ENCODE measurements around the gene LSM8. TPM values are rescaled to one million over a fixed set of nuclear protein-coding genes. Genes with fewer than 3 reads are reported as not detected.

LSM8 gene
- total and polyA plus RNA-seq, 4 donors = 25.9 to 31.3 (median 28.4) TPM

- no peak overlapping the region for H3K4me3 ChIP-seq (ENCODE audit: low read length in 2 of 2)
- no peak for ATAC-seq (ENCODE audit: low FRiP score)
- no peaks in the 10 kb centered on the region for H3K36me3 ChIP-seq (ENCODE audit: control insufficient read depth in 1 of 2, insufficient read depth in 2 of 2, low read length in 1 of 2)
- no peaks in the 10 kb centered on the region for H3K27me3 ChIP-seq (ENCODE audit: control insufficient read depth in 1 of 2, insufficient read depth in 2 of 2, low read length in 1 of 2)
- no peaks in the 10 kb centered on the region for H3K9me3 ChIP-seq (ENCODE audit: control insufficient read depth, low read length)
- WGBS, 2 donors = 28 to 33% methylated on average over 4 of the region's 4 CpGs
- H3K4me1 ChIP-seq (ENCODE audit: control insufficient read depth in 1 of 2, insufficient read depth in 2 of 2, low read length in 2 of 2) = no peaks in the 10 kb centered on the region
- no peak for DNase-seq
- no peak overlapping the region for H3K27ac ChIP-seq (ENCODE audit: low read depth in 1 of 2, low read length in 2 of 2)
- intact Hi-C loops (cut with DNase I) = no loop called here
Measured at GRCh38 chr7:118153551-118154177, 30.3 kb upstream of the LSM8 start.

DNA sequence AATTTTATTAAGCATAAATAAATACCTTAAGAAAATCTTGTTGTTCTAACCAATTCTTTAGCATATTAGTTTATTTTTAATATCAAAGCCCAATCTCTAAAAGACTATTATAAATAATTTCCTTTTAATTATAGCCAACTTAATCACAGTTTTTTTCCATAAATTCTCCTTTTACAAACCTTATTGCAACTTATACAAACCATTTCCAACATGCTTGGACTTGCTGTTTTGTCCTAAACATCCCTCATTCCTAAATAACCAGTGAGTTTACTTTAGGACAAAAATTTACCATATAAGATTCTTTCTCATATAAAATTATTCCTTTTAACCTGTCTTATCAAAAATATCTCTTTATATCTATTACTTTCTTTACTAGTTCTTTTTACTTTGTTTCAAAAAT, 25.2 kb upstream of the LSM8 start:
- H3K36me3 ChIP-seq (ENCODE audit: control insufficient read depth in 1 of 2, insufficient read depth in 2 of 2, low read length in 1 of 2) = no peaks in the 10 kb centered on the region
- H3K4me1 ChIP-seq (ENCODE audit: control insufficient read depth in 1 of 2, insufficient read depth in 2 of 2, low read length in 2 of 2) = no peaks in the 10 kb centered on the region
- no peaks in the 10 kb centered on the region for H3K27me3 ChIP-seq (ENCODE audit: control insufficient read depth in 1 of 2, insufficient read depth in 2 of 2, low read length in 1 of 2)
- no peak overlapping the region for H3K4me3 ChIP-seq (ENCODE audit: low read length in 2 of 2)
- DNase-seq (no peak), ATAC-seq (ENCODE audit: low FRiP score) (no peak)
- H3K9me3 ChIP-seq (ENCODE audit: control insufficient read depth, low read length) = no peaks in the 10 kb centered on the region
- intact Hi-C loops (cut with DNase I) = no loop called here
- no peak overlapping the region for H3K27ac ChIP-seq (ENCODE audit: low read depth in 1 of 2, low read length in 2 of 2)

- ATAC-seq (ENCODE audit: low FRiP score) = no peak
- H3K27me3 ChIP-seq (ENCODE audit: control insufficient read depth in 1 of 2, insufficient read depth in 2 of 2, low read length in 1 of 2) = no peaks in the 10 kb centered on the region
- H3K4me3 ChIP-seq (ENCODE audit: low read length in 2 of 2) = no peak overlapping the region
- DNase-seq = no peak
- H3K27ac ChIP-seq (ENCODE audit: low read depth in 1 of 2, low read length in 2 of 2) = no peak overlapping the region
- H3K9me3 ChIP-seq (ENCODE audit: control insufficient read depth, low read length) = no peaks in the 10 kb centered on the region
- H3K4me1 ChIP-seq (ENCODE audit: control insufficient read depth in 1 of 2, insufficient read depth in 2 of 2, low read length in 2 of 2) = no peaks in the 10 kb centered on the region
- WGBS, 2 donors = 64 to 65% methylated on average over 4 of the region's 4 CpGs
- intact Hi-C loops (cut with DNase I) = no loop called here
- no peaks in the 10 kb centered on the region for H3K36me3 ChIP-seq (ENCODE audit: control insufficient read depth in 1 of 2, insufficient read depth in 2 of 2, low read length in 1 of 2)
Measured at GRCh38 chr7:118169146-118169545, 14.8 kb upstream of the LSM8 start.

- H3K27ac ChIP-seq (ENCODE audit: low read depth in 1 of 2, low read length in 2 of 2) = no peak overlapping the region
- DNase-seq (no peak), ATAC-seq (ENCODE audit: low FRiP score) (no peak)
- intact Hi-C loops (cut with DNase I) = loop anchor here in 1 of 2 donors (10.0 kb wide), 1 partner anchor 301 kb away; the partner anchor contains the start of gene CTTNBP2
- H3K27me3 ChIP-seq (ENCODE audit: control insufficient read depth in 1 of 2, insufficient read depth in 2 of 2, low read length in 1 of 2) = no peaks in the 10 kb centered on the region
- 62 to 66% methylated on average over 2 of the region's 2 CpGs for WGBS, 2 donors
- H3K36me3 ChIP-seq (ENCODE audit: control insufficient read depth in 1 of 2, insufficient read depth in 2 of 2, low read length in 1 of 2) = no peaks in the 10 kb centered on the region
- no peaks in the 10 kb centered on the region for H3K4me1 ChIP-seq (ENCODE audit: control insufficient read depth in 1 of 2, insufficient read depth in 2 of 2, low read length in 2 of 2)
- H3K4me3 ChIP-seq (ENCODE audit: low read length in 2 of 2) = no peak overlapping the region
- no peaks in the 10 kb centered on the region for H3K9me3 ChIP-seq (ENCODE audit: control insufficient read depth, low read length)
Measured at GRCh38 chr7:118175740-118176139, 8.2 kb upstream of the LSM8 start.

DNA sequence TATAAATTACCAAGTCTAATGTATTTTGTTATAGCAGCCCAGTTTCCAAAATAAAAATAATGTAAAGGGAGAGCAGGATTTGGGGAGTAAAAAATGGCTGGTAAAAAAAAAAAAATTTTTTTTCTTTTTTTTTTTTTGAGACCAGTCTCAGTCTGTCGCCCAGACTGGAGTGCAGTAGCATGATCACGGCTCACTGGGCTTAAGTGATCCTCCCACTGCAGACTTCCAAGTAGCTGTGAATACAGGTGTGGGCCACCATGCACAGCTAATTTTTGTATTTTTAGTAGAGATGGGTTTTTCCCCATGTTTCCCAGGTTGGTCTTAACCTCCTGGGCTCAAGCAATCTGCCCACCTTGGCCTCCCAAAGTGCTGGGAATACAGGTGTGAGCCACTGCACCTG, 4.8 kb upstream of the LSM8 start:
- Histone ChIP-seq H3K9me3 (ENCODE audit: control insufficient read depth, low read length) (no peaks in the 10 kb centered on the region), H3K27ac (ENCODE audit: low read depth in 1 of 2, low read length in 2 of 2) (no peak overlapping the region), H3K27me3 (ENCODE audit: control insufficient read depth in 1 of 2, insufficient read depth in 2 of 2, low read length in 1 of 2) (no peaks in the 10 kb centered on the region), H3K36me3 (ENCODE audit: control insufficient read depth in 1 of 2, insufficient read depth in 2 of 2, low read length in 1 of 2) (no peaks in the 10 kb centered on the region), H3K4me3 (ENCODE audit: low read length in 2 of 2) (no peak overlapping the region), H3K4me1 (ENCODE audit: control insufficient read depth in 1 of 2, insufficient read depth in 2 of 2, low read length in 2 of 2) (no peaks in the 10 kb centered on the region)
- ATAC-seq (ENCODE audit: low FRiP score) (no peak), DNase-seq (no peak)
- intact Hi-C loops (cut with DNase I) = loop anchor here in 1 of 2 donors (10.0 kb wide), 1 partner anchor 304 kb away; the partner anchor contains the start of gene CTTNBP2
- WGBS, 2 donors = 90 to 96% methylated on average over 2 of the region's 2 CpGs

GRCh38 chr7:118182593-118183427, 1.2 kb upstream of the LSM8 start:
- H3K9me3 ChIP-seq (ENCODE audit: control insufficient read depth, low read length) = no peaks in the 10 kb centered on the region
- 64 to 65% methylated on average over 13 of the region's 13 CpGs for WGBS, 2 donors
- ATAC-seq (ENCODE audit: low FRiP score) (no peak), DNase-seq (no peak)
- H3K36me3 ChIP-seq (ENCODE audit: control insufficient read depth in 1 of 2, insufficient read depth in 2 of 2, low read length in 1 of 2) = no peaks in the 10 kb centered on the region
- peak overlapping the region; percentile 71 to 100 for H3K4me3 ChIP-seq (ENCODE audit: low read length in 2 of 2)
- no peaks in the 10 kb centered on the region for H3K27me3 ChIP-seq (ENCODE audit: control insufficient read depth in 1 of 2, insufficient read depth in 2 of 2, low read length in 1 of 2)
- no peaks in the 10 kb centered on the region for H3K4me1 ChIP-seq (ENCODE audit: control insufficient read depth in 1 of 2, insufficient read depth in 2 of 2, low read length in 2 of 2)
- intact Hi-C loops (cut with DNase I) = no loop called here
- H3K27ac ChIP-seq (ENCODE audit: low read depth in 1 of 2, low read length in 2 of 2) = peak overlapping the region; percentile 93 to 97

DNA sequence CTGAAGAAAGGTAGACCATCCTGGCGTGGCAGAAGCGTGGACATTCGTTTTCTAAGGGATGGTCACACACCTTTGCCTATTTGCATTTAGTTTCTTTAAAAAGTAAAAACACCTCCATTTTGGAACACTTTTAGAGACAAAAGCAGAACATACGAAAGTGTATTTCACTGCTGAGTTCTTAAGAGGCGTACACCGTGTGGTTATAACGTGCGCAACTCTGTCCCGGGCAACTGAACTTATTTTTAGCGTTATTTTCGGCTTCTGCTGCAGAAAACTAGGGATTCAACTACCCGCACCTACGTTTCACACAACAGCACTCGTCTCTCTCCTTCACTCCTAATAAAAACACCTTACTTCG, 557 bp upstream of the LSM8 start:
- Histone ChIP-seq H3K27me3 (ENCODE audit: control insufficient read depth in 1 of 2, insufficient read depth in 2 of 2, low read length in 1 of 2) (no peaks in the 10 kb centered on the region), H3K4me3 (ENCODE audit: low read length in 2 of 2) (peak overlapping the region; percentile 71 to 100), H3K27ac (ENCODE audit: low read depth in 1 of 2, low read length in 2 of 2) (peak overlapping the region; percentile 93 to 97), H3K9me3 (ENCODE audit: control insufficient read depth, low read length) (no peaks in the 10 kb centered on the region), H3K36me3 (ENCODE audit: control insufficient read depth in 1 of 2, insufficient read depth in 2 of 2, low read length in 1 of 2) (no peaks in the 10 kb centered on the region), H3K4me1 (ENCODE audit: control insufficient read depth in 1 of 2, insufficient read depth in 2 of 2, low read length in 2 of 2) (no peaks in the 10 kb centered on the region)
- ATAC-seq (ENCODE audit: low FRiP score) (peak; percentile 28), DNase-seq (no peak)
- intact Hi-C loops (cut with DNase I) = no loop called here
- WGBS, 2 donors = 0 to 1% methylated on average over 15 of the region's 15 CpGs

DNA sequence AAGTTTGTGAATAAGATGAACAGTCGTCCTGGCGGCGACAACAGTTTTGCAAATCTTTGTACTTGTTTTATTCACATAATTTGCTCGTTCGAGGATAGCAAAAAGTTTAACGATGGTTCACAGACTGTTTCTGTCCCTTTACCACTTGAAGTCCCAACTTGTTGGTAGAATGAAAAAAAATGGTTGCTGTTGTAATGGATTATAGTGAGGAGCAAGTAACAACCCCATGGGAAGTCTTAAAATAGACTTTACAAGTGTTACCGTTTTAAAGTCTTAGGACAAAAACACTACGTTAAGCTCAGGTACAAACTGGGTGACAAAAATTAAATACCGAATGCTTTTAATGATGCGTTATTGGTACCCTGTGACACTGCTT, 589 bp downstream of the LSM8 start:
- intact Hi-C loops (cut with DNase I) = no loop called here
- peak overlapping the region; percentile 71 to 100 for H3K4me3 ChIP-seq (ENCODE audit: low read length in 2 of 2)
- no peaks in the 10 kb centered on the region for H3K4me1 ChIP-seq (ENCODE audit: control insufficient read depth in 1 of 2, insufficient read depth in 2 of 2, low read length in 2 of 2)
- H3K27me3 ChIP-seq (ENCODE audit: control insufficient read depth in 1 of 2, insufficient read depth in 2 of 2, low read length in 1 of 2) = no peaks in the 10 kb centered on the region
- H3K36me3 ChIP-seq (ENCODE audit: control insufficient read depth in 1 of 2, insufficient read depth in 2 of 2, low read length in 1 of 2) = no peaks in the 10 kb centered on the region
- H3K27ac ChIP-seq (ENCODE audit: low read depth in 1 of 2, low read length in 2 of 2) = peak overlapping the region in 1 of 2 donors; percentile 43
- 6 to 7% methylated on average over 10 of the region's 10 CpGs for WGBS, 2 donors
- H3K9me3 ChIP-seq (ENCODE audit: control insufficient read depth, low read length) = no peaks in the 10 kb centered on the region
- no peak for ATAC-seq (ENCODE audit: low FRiP score)
- DNase-seq = no peak
